ENCODE results near the gene KCNMA1.

DNA sequence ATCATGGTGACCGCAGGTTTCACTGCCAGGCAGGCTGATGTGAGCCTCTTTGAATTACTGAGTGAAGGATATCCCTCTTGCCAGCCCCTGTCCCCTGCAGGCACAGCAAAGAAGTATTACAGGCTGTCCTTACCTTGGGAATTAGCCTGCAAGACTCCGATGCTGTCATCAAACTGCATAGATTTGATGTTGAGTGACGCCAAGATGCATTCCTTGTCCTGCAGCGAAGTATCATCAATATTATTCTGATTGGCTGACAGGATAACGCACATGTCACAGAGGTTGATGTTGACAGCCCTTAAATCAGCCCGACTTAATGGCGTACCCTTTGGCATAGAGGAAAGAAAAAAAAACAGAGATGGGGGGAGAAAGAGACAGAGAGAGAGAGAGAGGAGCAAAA, 693.0 kb downstream of the KCNMA1 start:
- TF ChIP-seq, protein P1, sequence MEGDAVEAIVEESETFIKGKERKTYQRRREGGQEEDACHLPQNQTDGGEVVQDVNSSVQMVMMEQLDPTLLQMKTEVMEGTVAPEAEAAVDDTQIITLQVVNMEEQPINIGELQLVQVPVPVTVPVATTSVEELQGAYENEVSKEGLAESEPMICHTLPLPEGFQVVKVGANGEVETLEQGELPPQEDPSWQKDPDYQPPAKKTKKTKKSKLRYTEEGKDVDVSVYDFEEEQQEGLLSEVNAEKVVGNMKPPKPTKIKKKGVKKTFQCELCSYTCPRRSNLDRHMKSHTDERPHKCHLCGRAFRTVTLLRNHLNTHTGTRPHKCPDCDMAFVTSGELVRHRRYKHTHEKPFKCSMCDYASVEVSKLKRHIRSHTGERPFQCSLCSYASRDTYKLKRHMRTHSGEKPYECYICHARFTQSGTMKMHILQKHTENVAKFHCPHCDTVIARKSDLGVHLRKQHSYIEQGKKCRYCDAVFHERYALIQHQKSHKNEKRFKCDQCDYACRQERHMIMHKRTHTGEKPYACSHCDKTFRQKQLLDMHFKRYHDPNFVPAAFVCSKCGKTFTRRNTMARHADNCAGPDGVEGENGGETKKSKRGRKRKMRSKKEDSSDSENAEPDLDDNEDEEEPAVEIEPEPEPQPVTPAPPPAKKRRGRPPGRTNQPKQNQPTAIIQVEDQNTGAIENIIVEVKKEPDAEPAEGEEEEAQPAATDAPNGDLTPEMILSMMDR (IDR thresholded peaks at IDR 0.05) = no peak
- no peak for TF ChIP-seq POLR2A (IDR thresholded peaks at IDR 0.05; ENCODE audit: low read depth)
